Calu3 (cell line): ENCODE data around the gene SPATA21. TPM values are rescaled to one million over a fixed set of nuclear protein-coding genes. Genes with fewer than 3 reads are reported as not detected.

Source experiments
- BruUV-seq: library from RNA; stranded (reverse); fragments of 400-500 nt; replicated peaks from 2 replicates; lab custom pipeline; 2021; lab: Mats Ljungman, UMichigan
- CTCF ChIA-PET: fragments of 300-600 bp; sonication (Branson Sonifier 250); formaldehyde crosslinking; loops from one replicate; lab custom pipeline; 2022; ENCODE audit warnings: antibody characterized with exemption; lab: Charles Lee
- DNase-seq: peaks from one replicate; pipeline ENCODE4 v3.0.0; 2022
- H3K27ac Mint-ChIP-seq: one replicate; pipeline ENCODE4 v1.8.0; 2022; ENCODE audit warnings: mixed read lengths; ENCODE audit not compliant: unreplicated experiment
- H3K27me3 Mint-ChIP-seq: one replicate; pipeline ENCODE4 v1.8.0; 2022; ENCODE audit warnings: mixed read lengths; ENCODE audit not compliant: unreplicated experiment
- H3K36me3 Mint-ChIP-seq: one replicate; pipeline ENCODE4 v1.8.0; 2022; ENCODE audit warnings: mild to moderate bottlenecking, moderate library complexity, mixed read lengths; ENCODE audit not compliant: insufficient read depth, unreplicated experiment
- H3K4me1 Mint-ChIP-seq: one replicate; pipeline ENCODE4 v1.8.0; 2022; ENCODE audit warnings: mild to moderate bottlenecking, low read depth, mixed read lengths; ENCODE audit not compliant: unreplicated experiment
- H3K4me3 Mint-ChIP-seq: one replicate; pipeline ENCODE4 v1.8.0; 2022; ENCODE audit warnings: mild to moderate bottlenecking, low read depth, moderate library complexity, mixed read lengths; ENCODE audit not compliant: unreplicated experiment
- H3K9me3 Mint-ChIP-seq: one replicate; pipeline ENCODE4 v1.8.0; 2022; ENCODE audit warnings: low read depth, mixed read lengths; ENCODE audit not compliant: unreplicated experiment
- intact Hi-C: fragments of 100-400 bp; cut with micrococcal nuclease; formaldehyde crosslinking; loops from one replicate; pipeline ENCODE4 v1.10.0; 2022; ENCODE audit not compliant: unreplicated experiment
- total RNA-seq: library from RNA; stranded (reverse); gene quantifications from 2 replicates; pipeline ENCODE4 v1.2.3, GENCODE V29; 2022
- TF ChIP-seq, protein P1 (sequence below): fragments of 200-600 bp; IDR thresholded peaks from one replicate; pipeline ENCODE4 v1.8.0; 2022; ENCODE audit warnings: antibody characterized with exemption; ENCODE audit not compliant: unreplicated experiment

Gene SPATA21
- total RNA-seq, 1 experiment from 2014 or later: not detected

DNA sequence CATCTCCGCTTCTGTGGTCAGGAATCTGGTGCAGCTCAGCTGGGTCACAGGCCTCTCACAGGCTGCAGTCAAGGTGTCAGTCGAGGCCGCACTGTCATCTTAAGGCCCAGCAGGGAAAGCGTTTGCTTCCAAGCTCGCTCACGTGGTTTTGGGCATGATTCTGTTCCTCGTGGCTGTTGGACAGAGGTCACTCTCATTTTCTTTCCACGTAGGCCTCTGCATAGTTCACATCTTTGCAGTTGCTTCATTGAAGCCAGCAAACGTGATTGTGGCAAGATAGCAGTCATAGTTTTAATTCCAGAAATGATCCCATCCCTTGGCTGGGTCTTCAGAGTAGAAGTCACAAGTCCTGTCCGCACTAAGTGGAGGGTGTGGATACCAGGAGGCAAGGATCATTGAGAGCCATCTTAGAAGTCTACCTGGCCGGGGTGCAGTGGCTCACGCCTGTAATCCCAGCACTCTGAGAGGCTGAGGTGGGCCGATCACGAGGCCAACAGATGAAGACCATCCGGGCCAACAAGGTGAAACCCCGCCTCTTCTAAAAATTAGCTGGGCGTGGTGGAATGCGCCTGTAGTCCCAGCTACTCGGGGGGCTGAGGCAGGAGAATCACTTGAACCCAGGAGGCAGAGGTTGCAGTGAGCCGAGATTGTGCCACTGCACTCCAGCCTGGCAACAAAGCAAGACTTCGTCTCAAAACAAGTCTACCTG is 27.8 kb upstream of the SPATA21 start:
- no peaks in the 10 kb centered on the region for H3K9me3 Mint-ChIP-seq
- H3K4me3 Mint-ChIP-seq: no peak overlapping the region
- CTCF ChIA-PET: no interaction called here
- no peaks in the 10 kb centered on the region for H3K27me3 Mint-ChIP-seq
- H3K27ac Mint-ChIP-seq: no peak overlapping the region
- no TSS peak for BruUV-seq
- DNase-seq: no peak
- H3K36me3 Mint-ChIP-seq: peaks cover 10% of the 10 kb centered on the region
- TF ChIP-seq, protein P1, sequence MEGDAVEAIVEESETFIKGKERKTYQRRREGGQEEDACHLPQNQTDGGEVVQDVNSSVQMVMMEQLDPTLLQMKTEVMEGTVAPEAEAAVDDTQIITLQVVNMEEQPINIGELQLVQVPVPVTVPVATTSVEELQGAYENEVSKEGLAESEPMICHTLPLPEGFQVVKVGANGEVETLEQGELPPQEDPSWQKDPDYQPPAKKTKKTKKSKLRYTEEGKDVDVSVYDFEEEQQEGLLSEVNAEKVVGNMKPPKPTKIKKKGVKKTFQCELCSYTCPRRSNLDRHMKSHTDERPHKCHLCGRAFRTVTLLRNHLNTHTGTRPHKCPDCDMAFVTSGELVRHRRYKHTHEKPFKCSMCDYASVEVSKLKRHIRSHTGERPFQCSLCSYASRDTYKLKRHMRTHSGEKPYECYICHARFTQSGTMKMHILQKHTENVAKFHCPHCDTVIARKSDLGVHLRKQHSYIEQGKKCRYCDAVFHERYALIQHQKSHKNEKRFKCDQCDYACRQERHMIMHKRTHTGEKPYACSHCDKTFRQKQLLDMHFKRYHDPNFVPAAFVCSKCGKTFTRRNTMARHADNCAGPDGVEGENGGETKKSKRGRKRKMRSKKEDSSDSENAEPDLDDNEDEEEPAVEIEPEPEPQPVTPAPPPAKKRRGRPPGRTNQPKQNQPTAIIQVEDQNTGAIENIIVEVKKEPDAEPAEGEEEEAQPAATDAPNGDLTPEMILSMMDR: no peak
- H3K4me1 Mint-ChIP-seq: no peaks in the 10 kb centered on the region
- intact Hi-C loops: no loop called here

DNA sequence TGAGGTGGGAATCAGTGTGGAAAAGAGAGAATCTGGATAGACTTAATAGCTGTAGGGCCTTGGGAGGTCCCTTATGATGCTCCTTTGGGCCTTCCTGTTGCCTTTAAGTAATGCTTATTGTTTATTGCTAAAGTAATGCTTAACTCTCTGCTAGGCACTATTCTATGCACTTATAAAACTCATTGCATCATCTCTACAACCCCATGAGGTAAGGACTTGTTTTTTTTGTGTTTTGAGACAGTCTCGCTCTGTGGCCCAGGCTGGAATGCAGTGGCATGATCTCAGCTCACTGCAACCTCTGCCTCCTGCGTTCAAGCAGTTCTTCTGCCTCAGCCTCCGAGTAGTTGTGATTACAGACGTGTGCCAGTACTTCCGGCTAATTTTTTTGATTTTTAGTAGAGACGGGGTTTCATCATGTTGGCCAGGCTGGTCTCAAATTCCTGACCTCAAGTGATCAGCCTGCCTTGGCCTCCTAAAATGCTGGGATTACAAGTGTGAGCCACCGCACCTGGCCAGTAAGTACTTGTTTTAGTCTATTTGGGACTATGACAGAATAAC is 25.6 kb upstream of the SPATA21 start:
- intact Hi-C loops: no loop called here
- Mint-ChIP-seq H3K27ac (no peak overlapping the region), H3K27me3 (no peaks in the 10 kb centered on the region), H3K4me1 (no peaks in the 10 kb centered on the region), H3K9me3 (no peaks in the 10 kb centered on the region), H3K4me3 (no peak overlapping the region), H3K36me3 (peaks cover 14% of the 10 kb centered on the region)
- TF ChIP-seq, protein P1: no peak
- CTCF ChIA-PET: no interaction called here
- no peak for DNase-seq
- no TSS peak for BruUV-seq

DNA sequence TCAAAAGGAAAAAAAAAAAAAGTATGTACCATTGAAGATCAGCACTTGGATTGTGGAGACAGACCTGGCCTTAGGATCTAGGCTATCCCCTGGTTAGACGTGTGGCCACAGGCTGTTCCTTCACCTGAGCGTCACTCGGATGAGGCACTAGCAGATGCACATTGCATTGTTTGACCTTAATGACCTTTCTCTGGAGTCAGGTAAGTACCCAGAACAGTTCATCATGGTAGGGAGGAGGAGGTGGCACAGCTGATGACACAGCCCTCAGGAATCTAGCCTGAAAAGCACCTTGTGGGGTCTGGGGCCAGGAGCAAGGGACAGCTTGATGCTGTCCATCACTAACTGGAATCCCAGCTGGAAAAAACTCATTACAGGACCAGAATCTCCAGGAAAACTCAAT is 24.5 kb upstream of the SPATA21 start:
- H3K36me3 Mint-ChIP-seq: peaks cover 14% of the 10 kb centered on the region
- no peak overlapping the region for H3K4me3 Mint-ChIP-seq
- H3K27me3 Mint-ChIP-seq: no peaks in the 10 kb centered on the region
- intact Hi-C loops: no loop called here
- CTCF ChIA-PET: no interaction called here
- no peak overlapping the region for H3K27ac Mint-ChIP-seq
- TF ChIP-seq, protein P1: no peak
- H3K9me3 Mint-ChIP-seq: no peaks in the 10 kb centered on the region
- BruUV-seq: no TSS peak
- DNase-seq: no peak
- no peaks in the 10 kb centered on the region for H3K4me1 Mint-ChIP-seq

- no peak overlapping the region for H3K4me3 Mint-ChIP-seq
- no peak overlapping the region for H3K27ac Mint-ChIP-seq
- H3K27me3 Mint-ChIP-seq: no peaks in the 10 kb centered on the region
- no TSS peak for BruUV-seq
- no peak for DNase-seq
- CTCF ChIA-PET: no interaction called here
- intact Hi-C loops: no loop called here
- H3K36me3 Mint-ChIP-seq: peaks cover 23% of the 10 kb centered on the region
- TF ChIP-seq, protein P1: no peak
- H3K4me1 Mint-ChIP-seq: no peaks in the 10 kb centered on the region
- H3K9me3 Mint-ChIP-seq: no peaks in the 10 kb centered on the region
Observed at GRCh38 chr1:16459352-16459925, 22.2 kb upstream of the SPATA21 start.
